H1 (cell line): Measurements from ENCODE around the gene UBASH3A.

ENCODE experiments used
- BCL11A ChIP-seq, 2 experiments: IDR thresholded peaks; one replicate each; pipeline ENCODE4 v1.6.1; 2011; ENCODE audit warnings: low read depth in 2 of 2, low read length in 2 of 2, mild to moderate bottlenecking in 2 of 2
- CTCF ChIP-seq, 3 experiments: IDR thresholded peaks; 1 replicate in 2 of 3; 2 replicates in 1 of 3; pipeline versions ENCODE4 v1.5.1 to v1.6.1; 2011; ENCODE audit warnings: low read length in 3 of 3, mild to moderate bottlenecking in 3 of 3, inconsistent platforms in 2 of 3, low read depth in 1 of 3, moderate library complexity in 1 of 3; ENCODE audit not compliant: insufficient read depth in 1 of 3; ENCODE audit errors: control extremely low read depth in 1 of 3
- JUND ChIP-seq: IDR thresholded peaks from 2 replicates; pipeline ENCODE4 v1.6.1; 2011; ENCODE audit warnings: mild to moderate bottlenecking, improper control_type of control experiment, low read length
- POLR2AphosphoS5 ChIP-seq: IDR thresholded peaks from 2 replicates; pipeline ENCODE4 v1.6.1; 2011; ENCODE audit warnings: low read depth, low read length
- USF2 ChIP-seq: IDR thresholded peaks from 2 replicates; pipeline ENCODE4 v1.6.1; 2011; ENCODE audit warnings: low read length, improper control_type of control experiment

- no peak for TF ChIP-seq JUND
- TF ChIP-seq BCL11A (IDR thresholded peaks at IDR 0.05; ENCODE audit: low read depth in 2 of 2, low read length in 2 of 2), result no peak
- no peak for TF ChIP-seq CTCF (IDR thresholded peaks at IDR 0.05; ENCODE audit: control extremely low read depth in 1 of 3, insufficient read depth in 1 of 3, low read depth in 1 of 3, low read length in 3 of 3)
- TF ChIP-seq POLR2AphosphoS5, result no peak
- no peak for TF ChIP-seq USF2
These were observed 89.7 kb downstream of the UBASH3A start for GRCh38 chr21:42493109-42494060.
